Kidney glomerular epithelial cell (primary cell): ENCODE data around the gene TPPP3.
"Not testable (repeated sequence)": the region's sequence is repeated elsewhere in the genome, so short reads cannot be mapped to it uniquely, and the experiment has no call there.

Experiments used
- DNase-seq: peaks from one replicate; lab custom pipeline; 2025; lab: John Stamatoyannopoulos, UW

Gene TPPP3

DNA sequence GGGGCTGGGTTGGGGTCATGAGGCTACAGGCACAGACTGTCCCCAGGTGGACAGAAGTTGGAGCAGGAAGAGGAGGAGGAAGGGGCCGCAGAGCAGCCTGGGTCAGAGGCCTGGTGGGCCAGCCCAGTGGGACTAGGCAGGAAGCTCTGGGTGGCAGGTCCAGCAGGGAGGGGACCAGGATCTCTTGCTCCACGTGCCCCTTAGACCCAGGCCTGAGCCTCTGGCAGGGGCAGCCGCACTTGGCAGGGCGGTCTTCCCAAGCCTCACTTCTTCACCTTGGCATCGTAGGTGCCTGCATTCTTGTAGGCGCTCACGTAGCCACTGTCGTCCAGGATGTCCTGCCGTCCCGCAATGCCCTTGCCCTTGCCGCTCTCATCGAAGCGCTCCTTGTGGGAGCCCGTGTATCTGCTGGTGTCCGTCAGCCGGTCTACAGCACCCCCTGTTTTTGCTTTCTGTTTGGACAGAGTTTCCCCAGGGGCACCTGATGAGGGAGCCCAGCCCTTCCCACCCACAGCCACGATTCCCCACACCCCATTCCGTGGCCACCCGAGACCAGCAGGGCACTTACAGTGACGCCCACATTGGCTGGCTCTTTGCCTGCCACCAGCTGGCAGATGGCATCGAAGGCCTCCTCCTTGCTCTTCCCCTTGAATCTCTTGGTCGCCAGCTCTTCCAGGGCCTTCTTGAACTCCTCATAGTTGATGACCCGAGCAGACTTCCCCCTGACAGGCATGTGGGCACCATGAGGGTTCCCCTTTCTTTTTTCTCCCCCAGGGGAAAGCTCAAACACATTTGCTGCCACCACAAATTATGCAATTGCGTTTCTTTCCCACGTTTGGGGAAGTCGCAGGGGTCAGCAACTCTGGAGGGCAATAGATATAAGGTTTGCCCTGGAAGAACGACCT lies 3.1 kb downstream of the TPPP3 start:
- DNase-seq = no peak

DNA sequence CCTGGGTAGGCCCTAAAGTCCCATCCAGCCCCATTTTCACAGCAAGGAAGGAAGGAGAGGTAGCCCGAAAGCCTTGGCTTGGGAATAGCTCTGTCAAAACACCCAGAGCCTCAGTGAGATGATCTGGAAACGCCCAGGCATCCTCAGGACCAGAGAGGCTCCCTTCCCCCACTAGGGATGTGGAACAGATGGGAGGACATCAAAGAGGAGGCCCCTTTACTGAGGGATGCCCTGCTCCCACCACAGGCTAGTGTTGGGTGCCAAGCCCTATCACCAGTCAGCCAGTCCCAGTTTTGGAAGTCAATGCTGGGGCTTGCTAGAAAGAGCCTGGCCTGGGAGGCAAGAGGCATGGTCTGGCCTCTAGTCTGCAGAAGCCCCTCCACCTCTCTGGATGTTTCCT lies 4.7 kb downstream of the TPPP3 start:
- no peak for DNase-seq

DNA sequence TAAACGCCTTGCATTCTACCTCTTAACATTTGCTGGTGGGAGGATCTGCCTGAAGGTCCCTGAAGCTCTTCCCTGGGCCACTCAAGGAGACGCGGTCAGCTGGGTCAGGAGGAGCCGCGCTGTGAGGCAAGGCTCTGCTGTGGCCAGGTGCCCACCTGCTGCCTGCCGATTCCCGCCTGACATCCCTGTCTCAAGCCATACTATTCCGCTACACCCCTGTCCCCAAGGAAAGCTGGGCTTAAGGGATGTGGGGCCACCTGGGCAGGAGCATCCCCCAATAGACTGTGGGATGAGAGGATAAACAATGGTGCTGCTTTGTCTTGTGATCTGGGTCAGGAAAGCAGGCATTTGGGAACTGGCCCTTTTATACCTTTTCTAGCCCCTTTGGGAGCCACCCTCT lies 5.1 kb downstream of the TPPP3 start:
- no peak for DNase-seq

DNA sequence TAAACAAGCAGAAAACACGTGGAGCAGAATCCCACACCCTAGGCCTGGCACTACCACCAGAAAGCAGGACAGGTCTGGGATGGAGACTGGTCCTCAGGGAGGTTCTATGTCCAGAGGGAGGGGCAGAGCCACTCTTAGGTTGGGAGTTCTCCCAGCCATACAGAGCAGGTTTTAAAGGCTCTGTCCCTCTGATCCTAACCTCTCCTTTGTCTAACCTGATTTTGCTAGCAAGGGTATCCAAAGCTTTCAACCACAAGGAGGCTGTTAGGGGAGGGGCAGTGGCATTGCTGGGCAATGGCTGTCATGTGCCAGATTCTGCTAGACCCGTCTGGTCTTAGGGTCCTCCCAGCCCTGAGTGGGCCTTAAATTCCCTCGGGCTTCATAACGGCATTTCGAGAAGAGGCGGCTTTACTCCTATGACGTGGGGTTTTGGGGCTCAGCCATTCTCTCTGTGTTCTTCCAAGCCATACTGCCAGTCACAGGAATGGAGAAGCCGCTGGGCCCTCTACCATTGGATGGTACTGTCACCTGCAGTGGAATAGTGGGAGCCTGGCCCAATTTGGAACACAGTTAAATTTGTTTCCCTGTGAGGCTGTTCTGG lies 5.7 kb downstream of the TPPP3 start:
- DNase-seq = no peak

DNA sequence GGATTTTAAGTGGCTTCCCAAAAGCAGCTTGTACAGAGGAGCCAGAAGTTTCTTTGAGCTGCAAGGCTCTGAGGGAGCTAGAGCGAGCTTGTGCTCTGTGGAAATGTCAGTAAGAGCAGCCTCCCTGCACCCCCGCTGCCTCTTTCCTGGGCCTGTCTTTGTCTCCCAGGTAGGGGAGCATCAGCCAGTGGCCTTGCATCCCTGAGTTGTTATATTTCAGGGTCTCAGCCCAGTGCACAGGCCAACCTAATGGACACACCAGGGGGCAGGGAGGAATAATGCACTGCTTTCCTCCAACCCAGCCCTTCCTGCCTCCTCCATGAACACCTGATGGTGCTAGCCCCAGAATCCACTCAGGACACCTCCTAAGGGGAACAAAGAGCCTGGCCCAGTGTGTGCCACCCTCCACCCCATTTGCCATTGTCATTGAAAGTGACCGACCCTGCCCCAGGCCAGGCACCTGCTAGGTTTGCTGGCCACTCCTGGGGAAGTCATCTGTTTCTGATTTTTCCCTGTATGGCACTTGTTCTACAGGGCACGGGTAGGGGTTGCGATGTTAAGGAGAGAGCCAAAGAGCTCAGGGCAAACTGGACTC lies 6.3 kb downstream of the TPPP3 start:
- DNase-seq = no peak

DNA sequence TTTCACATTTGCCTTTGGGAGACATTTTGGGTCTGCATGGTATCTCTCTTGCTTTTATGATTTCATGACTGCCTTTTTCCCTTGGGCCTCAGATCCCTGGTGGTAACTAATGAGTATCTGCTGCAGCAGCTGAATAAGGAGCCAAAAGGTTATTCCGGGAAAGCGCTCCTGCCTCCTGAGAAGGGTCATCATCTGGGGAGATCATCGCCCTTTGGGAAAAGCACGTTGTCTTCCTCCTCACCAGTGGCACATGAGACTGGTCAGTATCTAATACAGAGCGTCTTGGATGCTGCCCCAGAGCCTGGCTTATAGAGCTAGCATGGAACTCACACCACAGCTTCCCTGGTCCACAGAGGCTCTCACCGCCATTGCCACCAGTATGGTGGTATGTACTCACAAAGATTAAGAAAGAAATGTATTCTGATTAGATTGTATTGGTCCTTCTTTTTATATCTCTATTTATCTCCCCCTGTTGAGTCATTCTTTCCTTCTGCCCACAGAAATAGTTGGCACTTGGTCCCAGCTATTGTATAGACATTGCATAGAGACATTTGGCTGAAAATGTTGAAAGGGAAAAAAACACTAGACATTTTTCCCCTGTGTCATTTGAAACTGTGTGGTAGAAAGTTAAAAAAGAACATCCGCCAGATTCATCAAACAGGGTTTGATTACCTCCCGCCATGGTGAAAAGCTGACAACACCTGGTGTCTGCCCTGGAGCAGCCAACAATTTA lies 8.4 kb downstream of the TPPP3 start:
- DNase-seq = no peak

DNA sequence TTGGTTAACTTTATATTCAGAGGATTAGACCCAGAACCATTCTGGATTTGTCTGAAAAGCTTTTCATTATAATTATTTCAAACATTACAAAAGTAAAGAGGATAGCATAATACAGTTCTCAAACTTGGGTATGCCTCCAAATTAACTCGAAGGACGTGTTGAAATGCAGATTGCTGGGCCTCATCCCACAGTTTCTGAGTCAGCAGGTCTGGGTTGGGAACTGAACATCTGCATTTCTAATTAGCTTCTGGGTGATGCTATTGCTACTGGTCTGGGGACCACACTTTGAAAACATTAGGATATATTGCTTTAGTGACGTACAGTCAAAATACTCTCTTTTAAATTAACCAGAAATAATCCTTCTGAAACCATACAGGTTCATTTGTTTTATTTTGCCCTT lies 10.0 kb downstream of the TPPP3 start:
- no peak for DNase-seq

DNA sequence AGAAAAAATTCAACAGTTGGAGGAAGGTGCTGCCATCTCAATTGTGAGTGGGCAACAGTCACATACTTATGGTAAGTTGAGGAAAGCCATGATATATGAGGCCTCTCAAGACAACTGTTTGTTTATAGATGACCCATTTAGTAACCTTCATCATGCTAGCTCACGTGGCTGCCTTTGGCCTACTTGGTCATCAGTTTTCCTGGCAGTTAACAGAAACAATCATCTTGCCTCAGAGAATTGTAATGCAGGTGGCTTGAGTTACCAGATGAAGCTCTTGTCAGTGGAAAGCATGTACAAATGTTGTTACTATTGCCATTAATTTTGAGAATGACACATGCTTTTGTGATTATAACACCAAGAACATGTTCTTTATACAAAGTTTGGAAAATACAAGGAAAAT lies 14.7 kb downstream of the TPPP3 start:
- DNase-seq = no peak

DNA sequence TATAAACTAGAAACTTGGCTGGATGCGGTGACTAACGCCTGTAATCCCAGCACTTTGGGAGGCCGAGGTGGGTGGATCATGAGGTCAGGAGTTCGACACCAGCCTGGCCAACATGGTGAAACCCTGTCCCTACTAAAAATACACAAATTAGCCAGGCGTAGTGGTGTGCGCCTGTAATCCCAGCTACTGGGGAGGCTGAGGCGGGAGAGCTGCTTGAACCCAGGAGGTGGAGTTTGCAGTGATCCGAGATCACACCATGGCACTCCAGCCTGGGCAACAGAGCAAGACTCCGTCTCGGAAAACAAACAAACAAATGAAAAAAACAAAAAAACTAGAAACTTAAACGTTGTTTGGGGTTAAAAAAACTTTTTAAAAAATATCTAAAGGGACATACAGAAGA lies 17.3 kb downstream of the TPPP3 start:
- not testable (repeated sequence) for DNase-seq

DNA sequence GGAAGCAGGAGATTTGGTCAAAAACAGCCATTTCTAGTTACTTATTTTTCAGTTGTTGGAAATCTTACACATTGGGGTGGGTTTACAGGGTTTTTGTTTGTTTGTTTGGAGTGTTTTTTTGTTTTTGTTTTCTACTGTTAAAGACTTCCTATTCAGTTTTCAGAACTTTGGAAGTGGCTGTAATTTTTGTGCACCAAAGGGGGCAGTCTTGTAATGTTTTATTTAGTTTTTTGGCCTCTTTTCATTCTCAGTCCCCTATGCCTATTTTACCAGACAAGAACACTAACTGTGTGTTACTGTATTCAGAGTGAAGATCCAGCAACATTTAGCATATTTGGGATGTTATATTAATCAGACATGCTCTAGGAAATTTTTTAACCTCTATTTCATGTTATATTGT lies 20.6 kb downstream of the TPPP3 start:
- no peak for DNase-seq

DNA sequence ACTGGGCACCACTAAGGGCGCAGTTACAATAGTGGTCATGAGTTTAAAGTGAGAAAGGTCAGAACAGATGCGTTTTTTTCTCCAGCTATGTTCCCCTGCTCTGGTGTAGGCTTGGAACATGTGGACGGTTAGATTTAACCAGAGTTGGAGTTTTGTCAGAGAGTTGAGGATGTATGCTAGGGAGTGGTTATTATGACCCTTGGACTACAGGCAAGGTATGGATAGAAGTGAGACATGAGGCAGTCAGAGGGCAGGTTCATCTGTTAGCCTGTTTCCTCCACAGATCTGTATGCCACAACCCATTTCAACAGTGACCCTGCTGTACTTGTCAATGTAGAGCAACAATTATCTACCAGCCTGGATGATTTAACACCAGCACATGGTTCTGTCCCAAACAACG lies 22.6 kb downstream of the TPPP3 start:
- no peak for DNase-seq

DNA sequence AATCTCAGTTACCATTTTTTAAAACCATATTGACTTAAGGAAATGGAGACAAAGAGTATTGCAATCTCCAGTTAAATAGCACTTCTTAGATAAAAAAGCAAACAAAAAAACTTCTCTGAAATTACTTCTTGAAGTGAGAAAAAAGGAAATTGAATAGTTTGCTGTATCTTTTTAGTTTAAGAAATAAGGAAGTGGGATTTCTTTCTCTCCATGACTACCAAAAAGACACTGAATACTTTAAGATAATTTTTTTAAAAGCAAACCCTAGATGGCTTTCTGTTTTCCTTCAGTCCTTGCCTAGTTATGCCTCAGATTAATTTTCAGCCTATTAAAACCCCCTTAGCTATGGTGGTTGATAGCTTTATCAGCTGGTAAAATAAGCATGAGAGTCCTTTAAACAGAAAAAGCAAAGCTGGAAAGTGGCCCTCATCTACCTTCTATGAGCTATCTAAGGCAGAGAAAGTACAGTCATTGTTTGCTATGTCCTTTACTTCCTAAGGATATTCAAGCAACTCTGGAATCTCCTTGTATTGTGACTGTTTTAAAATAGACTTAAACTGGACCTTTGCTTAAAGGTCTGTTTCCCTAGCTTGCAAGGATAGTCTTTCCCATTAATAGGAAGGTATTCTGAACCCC lies 28.6 kb downstream of the TPPP3 start:
- DNase-seq = no peak

DNA sequence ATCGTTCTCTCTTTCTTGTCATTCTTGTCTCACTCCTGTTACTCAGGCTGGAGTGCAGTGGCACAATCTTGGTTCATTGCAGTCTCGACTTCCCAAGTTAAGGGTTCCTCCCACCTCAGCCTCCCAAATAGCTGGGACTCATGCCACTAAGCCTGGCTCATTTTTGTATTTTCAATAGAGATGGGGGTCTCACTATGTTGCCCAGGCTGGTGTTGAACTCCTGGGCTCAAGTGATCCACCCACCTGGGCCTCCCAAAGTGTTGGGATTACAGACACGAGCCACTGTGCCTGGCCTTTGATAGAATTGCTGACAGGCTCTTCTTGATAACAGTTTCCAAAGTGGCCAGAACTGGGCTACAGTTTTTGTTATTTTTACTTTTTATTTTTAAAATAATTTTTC lies 32.3 kb downstream of the TPPP3 start:
- DNase-seq = no peak

DNA sequence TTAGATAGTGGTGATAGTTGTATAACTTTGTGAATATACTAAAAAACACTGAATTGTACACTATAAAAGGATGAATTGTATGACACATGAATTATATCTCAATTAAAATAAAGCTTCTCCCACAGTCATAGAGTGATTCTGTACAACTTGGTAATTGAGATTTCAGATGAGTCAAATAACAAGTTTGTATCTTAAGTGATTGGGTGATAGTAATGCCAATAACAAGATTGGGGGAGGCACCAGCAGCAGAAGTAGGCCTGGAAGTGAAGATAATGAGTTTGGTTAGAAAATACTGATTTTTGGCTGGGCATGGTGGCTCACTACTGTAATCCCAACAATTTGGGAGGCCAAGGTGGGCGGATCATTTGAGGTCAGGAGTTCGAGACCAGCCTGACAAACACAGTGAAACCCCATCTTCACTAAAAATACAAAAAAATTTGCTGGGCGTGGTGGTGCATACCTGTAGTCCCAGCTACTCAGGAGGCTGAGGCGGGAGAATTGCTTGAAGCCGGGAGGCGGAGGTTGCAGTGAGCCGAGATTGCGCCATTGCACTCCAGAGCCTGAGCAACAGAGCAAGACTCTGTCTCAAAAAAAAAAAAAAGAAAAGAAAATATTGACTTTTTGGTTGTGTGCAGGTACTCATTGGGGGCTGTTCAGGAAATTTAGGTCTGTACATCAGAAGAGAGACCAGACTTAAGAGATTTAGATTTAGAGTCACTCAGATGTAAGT lies 33.6 kb downstream of the TPPP3 start:
- DNase-seq = not testable (repeated sequence)

DNA sequence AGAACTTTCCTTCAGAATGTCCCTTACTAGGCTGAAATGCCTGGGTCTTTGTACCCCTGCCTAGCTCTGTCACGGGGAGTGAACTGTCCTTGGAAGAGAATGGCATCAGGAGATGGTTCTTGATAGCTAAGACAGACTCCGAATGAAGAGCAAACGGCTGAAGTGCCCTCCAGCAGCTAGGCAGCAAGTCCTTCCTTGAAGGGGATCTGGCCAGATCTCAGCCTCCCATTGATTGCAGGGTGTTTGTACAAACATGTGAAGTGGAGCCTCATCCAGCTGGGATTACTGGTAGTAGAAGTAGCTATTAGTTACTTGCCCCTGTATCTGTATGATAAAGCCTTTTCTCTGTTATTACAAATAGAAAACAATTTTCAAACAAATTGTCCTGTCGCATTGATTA lies 35.7 kb downstream of the TPPP3 start:
- no peak for DNase-seq

DNA sequence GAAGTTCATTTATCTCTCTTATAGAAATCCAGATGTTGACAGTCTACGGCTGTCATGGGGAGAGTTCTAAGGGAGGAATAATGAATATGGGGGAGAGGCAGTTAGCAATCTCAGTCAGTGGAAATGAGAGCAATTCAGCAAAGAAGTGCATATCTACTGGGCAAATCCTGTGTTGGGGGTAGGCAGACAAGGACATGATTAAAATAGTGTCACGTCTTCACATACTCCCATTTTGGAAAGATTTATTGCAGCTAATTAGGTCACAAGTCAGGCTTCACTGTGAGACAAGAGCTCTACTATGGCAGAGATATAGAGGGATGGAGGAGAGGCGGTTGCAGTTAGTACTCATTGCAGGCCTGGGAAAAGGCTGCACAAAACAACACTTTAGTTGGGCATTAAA lies 36.9 kb downstream of the TPPP3 start:
- no peak for DNase-seq

DNA sequence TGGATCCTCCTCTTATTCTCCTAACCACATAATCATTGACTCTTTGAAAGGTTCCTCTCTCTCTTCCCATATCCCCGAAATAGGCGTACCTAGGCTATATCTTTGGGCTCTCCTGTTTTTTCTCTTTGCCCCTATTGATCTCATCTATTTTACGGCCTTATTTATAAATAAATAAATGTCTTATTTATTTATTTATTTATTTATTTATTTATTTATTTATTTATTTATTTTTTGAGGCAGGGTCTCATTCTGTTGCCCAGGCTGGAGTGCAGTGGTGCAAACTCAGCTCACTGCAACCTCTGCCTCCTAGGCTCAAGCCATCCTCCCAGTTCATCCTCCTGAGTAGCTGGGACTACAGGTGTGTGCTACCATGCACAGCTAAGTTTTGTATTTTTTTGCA lies 40.8 kb downstream of the TPPP3 start:
- DNase-seq = not testable (repeated sequence)

DNA sequence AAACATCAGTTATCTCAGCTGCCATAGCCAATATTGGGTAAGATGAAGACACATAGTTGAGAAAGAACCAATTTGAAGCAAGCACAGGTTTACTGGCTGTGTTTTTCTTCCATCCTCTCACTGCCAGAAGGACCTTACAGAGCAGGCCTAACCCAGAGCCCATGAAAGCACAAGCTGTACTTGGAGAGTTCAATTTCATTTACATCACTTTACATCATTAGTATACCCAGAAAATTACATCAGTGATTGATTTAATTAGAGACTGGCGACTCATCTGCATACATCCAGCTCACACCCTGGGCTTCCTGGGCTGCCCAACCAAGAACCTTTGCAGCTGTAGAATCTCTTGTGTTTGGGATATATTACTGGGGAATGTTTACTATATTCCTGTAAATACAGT lies 43.0 kb downstream of the TPPP3 start:
- no peak for DNase-seq

DNA sequence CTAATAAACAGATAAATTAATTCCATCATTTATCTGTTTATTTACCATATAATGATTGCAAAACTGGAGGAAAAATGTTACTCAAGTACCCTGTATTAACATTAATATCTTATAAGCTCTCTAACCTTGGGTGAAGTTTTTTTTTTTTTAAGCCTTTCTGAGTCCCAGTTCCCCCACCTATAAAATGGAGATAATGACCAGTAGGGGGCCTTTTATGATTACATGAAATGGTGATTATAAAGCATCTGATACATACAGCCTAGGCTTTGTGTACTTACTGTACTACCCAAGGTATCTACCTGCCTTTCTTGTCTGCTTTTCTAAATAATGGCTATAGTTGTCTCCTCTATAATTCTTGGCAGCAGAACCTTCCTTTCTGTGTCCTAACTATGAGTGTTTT lies 44.1 kb downstream of the TPPP3 start:
- DNase-seq = no peak

DNA sequence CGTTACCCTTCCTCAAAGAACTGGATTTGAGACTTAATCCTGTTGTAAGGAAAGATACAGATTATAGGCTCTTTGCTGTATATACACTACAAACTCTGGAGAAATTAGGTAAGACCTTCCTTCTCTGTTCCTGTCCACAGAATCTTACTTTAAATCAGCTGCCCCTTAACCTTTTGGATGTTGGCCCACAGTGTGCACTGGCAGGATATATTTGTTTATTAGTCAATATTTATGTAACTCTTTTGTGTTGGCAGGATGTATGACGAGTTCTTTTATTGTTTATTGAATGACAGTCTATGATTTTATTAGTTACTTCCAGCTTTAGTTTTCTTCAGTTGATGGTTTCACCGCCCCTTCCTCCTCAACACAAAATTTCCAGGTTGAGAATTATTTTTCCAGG lies 47.0 kb downstream of the TPPP3 start:
- no peak for DNase-seq

DNA sequence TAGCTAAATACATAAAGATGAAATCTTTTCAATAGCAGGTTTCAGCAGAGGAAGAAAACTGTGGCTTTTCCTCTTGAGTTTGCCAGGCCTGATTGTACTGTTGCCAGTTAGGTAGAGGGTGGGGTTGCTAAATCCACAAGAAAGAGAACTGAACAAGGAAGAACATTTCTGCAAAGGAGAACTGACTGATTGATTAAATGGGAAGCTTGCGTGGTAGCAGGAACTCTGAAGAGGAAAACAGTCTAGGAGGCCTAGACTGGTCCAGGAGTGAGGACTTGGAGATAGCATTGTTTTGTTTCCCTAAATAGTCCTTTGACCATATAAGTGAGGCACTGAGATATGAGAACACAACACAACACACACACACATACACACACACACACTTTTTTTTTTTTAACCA lies 47.9 kb downstream of the TPPP3 start:
- no peak for DNase-seq

DNA sequence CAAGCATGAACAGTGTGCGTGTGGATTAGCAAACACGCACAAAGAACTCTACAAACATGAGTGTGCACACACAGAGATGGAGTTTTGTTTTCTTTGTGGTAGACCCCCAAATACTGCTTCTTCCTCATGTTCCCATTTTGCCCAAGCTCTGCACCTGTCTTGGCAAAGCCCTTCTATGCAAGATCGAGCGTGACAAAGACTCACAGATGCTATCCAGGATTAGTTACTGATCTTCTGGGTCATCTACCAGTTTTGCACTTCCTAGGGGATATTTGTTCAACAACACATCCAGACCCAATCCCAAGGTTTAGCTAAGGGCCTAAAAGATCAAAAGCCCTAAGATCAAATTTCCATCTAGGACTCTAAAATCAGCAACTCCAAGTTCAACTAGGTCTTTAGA lies 50.7 kb downstream of the TPPP3 start:
- DNase-seq = no peak
